DMS 273 (cell line): ENCODE results near the gene ZFP57.
"Not testable (repeated sequence)": the region's sequence is repeated elsewhere in the genome, so short reads cannot be mapped to it uniquely, and the experiment has no call there.

ENCODE experiments used
- DNase-seq: peaks from one replicate; lab custom pipeline; 2025; ENCODE audit not compliant: unreplicated experiment; lab: John Stamatoyannopoulos, UW

The ZFP57 gene

DNA sequence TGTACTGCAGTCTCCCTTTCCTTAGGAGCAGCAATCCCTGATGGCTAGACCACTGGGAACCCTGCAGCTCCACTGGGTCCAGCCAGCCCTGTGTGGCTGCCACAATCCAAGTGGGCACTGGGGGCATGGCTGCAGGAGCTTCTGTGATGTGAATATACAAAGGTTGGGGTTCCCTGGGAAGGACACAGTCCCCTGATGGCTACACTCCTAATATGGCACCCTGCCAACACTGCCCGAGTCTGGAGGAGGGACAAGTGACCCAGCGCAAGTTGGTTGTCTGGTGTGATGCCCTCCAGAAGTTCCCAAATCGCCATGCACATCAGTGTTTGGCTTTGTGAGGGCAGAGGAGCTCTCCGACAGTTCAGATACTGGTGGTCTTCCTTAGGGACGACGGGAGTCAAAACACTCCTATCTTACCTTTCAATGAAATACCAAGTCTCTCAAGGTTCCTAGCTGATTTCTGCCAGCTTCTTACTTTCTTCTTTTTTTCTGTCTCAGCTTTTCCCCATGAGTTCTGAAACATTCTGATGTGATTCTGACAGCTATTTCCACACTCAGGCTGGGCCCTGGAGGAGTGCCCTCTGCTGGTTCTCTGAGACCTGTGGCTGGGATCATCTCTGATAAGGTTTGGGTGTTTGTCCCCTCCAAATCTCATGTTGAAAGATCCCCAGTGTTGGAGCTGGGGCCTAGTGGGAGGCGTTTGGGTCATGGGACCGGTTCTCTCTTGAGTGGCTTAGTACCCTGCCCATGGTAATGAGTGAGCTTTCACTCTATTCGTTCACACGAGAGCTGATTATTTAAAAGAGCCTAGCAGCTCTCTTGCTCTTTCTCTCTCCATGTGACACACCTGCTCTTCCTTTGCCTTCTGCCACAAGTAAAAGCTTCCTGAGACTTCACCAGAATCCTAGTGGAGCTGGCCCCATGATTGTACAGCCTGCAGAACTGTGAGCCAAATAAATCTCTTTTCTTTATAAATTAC, 15.5 kb upstream of the ZFP57 start:
- peak; percentile 66 for DNase-seq

DNA sequence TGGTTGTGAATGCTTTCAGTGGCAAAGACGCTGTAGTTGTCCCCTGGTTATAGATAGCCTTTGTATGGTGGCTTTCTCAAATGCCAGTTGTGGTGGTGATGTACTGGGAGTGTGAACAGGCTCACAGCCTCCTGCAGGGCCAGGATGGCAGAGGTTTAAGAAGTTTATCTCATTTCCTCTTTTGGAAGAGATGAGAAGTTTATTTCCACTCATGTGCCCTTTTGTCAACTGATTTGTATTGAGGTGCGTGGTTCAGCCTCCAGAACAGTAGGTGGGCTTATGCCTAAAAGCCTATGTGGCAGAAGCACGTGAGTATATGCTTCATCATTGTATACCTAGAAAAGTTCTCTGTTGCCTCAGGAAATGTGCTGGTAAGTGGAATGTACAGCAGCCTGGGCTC, 13.7 kb upstream of the ZFP57 start:
- DNase-seq = no peak

GRCh38 chr6:29685718-29686326, 4.9 kb upstream of the ZFP57 start:
- DNase-seq = no peak

GRCh38 chr6:29681811-29682210, 859 bp upstream of the ZFP57 start:
- DNase-seq = no peak

GRCh38 chr6:29680416-29680815, 536 bp downstream of the ZFP57 start:
- no peak for DNase-seq

DNA sequence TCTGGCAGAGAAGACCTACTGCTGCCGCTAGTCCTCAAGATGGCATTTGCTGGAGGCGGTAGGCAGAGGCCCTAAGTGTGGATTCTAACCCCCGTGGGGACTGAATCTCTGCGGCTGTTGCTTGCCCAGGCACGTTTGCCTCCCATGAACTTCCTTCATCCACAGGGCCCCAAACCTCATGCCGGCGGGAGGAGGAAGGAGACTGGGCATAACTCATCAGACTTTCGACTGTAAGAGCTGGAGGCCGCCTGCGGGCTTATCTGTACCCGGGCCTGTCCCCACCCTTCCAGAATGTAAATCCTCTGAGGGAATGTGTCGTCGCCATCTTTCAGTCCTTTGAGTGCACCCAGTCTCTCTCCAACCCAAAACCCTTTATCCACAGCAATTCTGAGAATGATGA, 990 bp downstream of the ZFP57 start:
- DNase-seq = no peak

GRCh38 chr6:29678114-29678513, 2.8 kb downstream of the ZFP57 start:
- no peak for DNase-seq

DNA sequence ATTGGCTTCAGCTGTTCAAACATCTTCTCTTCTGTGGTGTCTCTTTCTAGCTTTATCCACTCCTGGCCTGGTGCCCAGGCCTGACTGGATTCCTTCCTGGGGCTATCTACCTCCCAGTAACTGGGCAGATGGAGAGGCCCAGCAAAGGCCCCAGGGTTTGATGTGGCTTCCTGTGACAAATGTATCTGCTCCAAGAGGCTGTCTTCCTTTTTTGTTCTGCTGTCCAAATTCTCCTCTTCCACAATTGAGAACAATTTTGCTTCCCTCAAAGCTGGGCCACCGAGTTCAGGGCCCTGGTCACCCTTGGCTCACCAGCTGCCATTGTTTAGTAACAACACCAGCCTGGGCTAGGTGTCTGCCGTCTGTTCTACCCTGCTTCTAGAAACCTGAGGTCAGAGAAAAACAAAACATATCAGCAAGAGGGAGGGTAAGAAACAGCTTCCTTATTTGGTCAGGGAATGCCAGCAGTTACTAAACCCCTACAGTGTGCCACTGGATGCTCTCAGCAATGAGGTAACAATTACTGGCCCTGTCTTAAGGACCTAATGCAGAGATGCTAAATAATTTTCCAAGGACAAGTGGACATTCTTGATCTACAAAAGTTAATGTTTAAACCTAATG, 3.9 kb downstream of the ZFP57 start:
- DNase-seq = peak; percentile 65

DNA sequence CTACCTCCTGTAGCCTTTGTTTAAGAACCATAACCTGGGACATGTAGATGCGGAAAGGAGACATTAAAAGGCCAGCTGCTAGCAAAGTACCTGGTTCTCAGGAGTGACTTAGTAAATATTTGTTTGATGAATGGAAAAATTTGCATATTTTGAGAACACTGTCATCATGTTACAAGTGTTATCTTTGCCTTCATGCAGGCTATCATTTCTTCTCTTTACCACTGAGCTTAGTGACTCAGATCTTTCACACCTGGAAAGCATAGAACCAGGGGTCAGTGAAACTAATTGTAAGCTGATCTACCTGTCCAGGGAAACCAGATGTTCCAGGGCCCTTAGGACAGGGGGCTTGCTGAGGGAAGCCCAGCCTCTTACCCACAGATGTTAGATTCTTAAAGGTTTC, 5.4 kb downstream of the ZFP57 start:
- DNase-seq = no peak

- DNase-seq = no peak
These were observed 6.9 kb downstream of the ZFP57 start for GRCh38 chr6:29674008-29674407.

GRCh38 chr6:29673161-29673560, 7.8 kb downstream of the ZFP57 start:
- DNase-seq = no peak

- not testable (repeated sequence) for DNase-seq
These were observed 8.8 kb downstream of the ZFP57 start for GRCh38 chr6:29672116-29672515.

DNA sequence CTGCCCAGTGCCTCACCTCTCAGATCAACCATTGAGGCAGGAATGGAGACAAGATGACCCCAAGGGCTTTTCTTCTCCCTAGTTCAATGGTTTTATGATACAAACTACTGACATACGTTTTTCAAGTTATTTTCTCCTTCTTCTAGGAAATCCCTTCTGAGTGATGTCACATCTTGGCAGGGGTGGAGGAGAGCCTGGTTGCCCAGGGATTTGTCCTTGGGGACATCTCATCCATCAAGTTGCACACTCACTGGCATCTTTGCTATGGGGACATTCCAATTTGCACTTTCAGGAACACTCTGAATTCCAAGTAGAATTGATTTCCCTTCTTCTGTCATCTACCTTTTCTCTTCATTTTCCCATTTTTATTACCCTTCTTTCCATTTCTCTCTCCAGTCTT, 9.9 kb downstream of the ZFP57 start:
- no peak for DNase-seq

DNA sequence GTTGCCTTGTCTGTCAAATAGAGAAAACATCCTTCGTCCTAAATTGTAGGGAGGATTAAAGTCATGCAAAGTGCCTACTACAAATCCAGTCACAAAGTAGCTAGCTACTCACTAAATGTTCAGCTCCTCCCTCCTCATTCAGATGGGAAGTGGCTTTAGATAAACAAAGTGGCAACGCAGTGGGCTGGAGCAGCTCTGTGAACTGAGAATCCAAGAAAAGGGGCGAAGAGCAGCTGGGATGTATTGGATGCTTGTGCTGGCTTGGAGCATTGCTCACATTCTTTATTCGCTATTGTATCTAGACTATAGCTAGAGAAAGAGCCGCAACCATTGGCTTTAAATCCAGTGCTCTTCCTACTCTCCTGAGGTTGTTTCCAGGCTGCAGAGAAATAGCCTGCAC, 13.8 kb downstream of the ZFP57 start:
- no peak for DNase-seq

DNA sequence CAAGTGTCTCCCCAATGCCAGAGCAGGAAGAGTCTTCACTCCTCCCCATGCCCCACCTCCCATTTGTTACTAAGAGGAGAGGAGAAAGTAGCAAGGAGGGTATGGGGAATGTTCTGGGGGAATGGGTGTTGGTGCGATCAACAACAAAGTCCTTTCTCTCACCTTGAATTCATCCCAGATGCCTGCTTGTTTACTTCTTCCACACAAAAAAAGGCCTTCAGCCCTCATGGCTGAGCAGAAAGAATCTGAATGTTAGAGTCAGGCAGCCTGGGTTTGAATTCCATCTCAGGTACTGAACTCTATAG, 14.2 kb downstream of the ZFP57 start:
- no peak for DNase-seq

DNA sequence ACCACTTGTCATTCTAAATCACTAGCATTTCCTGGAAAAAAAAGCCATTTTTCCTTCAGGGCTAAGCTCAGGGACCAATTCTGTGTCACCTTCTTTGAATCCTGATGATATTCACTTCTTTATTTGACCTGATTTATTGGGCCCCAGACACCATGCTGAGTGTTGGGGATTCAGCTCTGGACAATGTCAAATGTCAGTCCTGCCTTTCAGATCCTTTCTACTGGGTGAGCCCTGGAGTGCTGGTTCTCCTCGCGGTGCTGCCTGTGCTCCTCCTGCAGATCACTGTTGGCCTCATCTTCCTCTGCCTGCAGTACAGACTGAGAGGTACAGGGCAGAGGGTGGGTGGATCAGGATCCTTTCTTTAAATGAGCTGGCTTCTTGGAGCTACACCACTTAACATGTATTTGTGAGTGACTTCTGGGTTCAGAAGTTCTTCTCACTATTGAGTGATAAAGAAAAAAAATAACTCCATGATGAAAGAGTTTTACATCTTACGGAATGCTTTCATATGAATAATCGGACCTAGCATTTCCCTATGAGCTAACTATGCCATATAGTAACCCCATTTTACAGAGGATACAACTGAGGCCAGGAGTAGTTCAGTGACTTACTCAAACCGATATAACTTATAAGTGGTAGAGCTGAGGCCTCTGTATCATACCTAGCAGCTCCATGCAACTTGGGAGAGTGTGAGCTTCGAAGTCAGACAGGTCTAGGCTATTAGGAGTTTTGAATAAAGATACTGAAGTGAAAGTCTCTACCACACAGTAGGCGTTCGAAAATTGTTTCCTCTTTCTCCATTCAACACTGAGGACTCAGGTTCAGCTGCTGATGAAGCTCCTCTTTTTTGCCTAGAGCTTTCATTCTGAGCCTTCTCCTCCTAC, 14.8 kb downstream of the ZFP57 start:
- no peak for DNase-seq

- no peak for DNase-seq
These were observed 17.5 kb downstream of the ZFP57 start for GRCh38 chr6:29663300-29664042.

DNA sequence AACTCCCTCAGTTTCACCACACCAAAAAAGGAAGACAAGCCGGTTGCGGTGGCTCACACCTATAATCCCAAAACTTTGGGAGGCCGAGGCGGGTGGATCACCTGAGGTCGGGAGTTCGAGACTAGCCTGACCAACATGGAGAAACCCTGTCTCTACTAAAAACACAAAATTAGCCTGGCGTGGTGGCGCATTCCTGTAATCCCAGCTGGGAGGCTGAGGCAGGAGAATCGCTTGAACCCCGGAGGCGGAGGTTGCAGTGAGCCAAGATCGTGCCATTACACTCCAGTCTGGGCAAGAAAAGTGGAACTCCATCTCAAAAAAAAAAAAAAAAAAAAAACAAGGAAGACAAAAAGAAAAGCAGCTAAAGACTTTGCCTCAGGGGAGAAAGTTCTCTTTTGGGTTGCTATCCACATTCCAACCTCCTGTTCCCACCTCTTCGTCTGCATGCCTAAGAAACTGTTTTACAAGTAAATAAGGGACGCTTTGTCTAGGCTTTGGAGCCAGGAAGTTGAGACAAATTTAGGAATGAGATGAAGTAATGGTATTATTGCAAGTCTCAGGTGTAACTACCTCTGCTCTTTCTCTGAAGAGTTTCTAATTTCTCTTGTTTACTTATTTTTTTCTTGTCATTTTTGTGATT, 19.3 kb downstream of the ZFP57 start:
- DNase-seq = not testable (repeated sequence)

GRCh38 chr6:29661071-29661470, 19.9 kb downstream of the ZFP57 start:
- no peak for DNase-seq

GRCh38 chr6:29656798-29657197, 24.2 kb downstream of the ZFP57 start, which contains the start of gene MOG:
Gene MOG (plus strand): TSS chr6:29657092. CDS start chr6:29657210, 118 bp downstream.
- no peak for DNase-seq
